Prostate gland (tissue), 2 donors: ENCODE data around the gene GADD45A.

Experiments used
- POLR2A ChIP-seq: fragments of 450-650 bp; IDR thresholded peaks from one replicate; pipeline ENCODE4 v1.6.1; 2016; ENCODE audit warnings: antibody characterized with exemption, mild to moderate bottlenecking
- POLR2AphosphoS5 ChIP-seq: sonication (generic); formaldehyde crosslinking; IDR thresholded peaks from one replicate; pipeline ENCODE4 v1.6.1; 2017; ENCODE audit warnings: antibody characterized with exemption
- TF ChIP-seq, protein P1 (sequence below), 4 experiments: fragments of 200-600 bp in 2 of 4; fragments of 450-650 bp in 2 of 4; sonication (generic) in 2 of 4; IDR thresholded peaks; 1 replicate in 3 of 4; 2 replicates in 1 of 4; pipeline ENCODE4 v1.5.1; 2016 to 2019; ENCODE audit warnings: antibody characterized with exemption in 4 of 4, mild to moderate bottlenecking in 2 of 4, moderate library complexity in 2 of 4

DNA sequence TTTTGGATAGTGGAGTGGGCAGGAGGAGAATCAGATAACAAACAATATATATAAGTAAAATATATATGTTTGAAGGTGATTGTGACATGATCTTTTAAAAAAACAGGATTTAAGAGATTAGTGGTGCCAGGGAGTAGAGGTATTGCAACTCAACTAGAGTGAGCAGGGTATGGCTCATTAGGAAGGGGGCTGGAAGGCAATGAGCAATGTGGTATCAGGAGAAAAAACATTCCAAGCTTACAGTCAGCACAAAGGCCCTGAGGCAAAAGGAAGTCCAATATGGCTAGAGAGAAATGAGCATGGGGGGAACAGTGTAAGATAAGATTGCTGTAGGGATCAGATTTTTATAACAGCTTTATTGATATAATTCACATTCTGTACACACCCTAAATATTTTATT, 5.3 kb upstream of the GADD45A start:
- TF ChIP-seq POLR2A (no peak), POLR2AphosphoS5 (no peak)
- TF ChIP-seq, protein P1, sequence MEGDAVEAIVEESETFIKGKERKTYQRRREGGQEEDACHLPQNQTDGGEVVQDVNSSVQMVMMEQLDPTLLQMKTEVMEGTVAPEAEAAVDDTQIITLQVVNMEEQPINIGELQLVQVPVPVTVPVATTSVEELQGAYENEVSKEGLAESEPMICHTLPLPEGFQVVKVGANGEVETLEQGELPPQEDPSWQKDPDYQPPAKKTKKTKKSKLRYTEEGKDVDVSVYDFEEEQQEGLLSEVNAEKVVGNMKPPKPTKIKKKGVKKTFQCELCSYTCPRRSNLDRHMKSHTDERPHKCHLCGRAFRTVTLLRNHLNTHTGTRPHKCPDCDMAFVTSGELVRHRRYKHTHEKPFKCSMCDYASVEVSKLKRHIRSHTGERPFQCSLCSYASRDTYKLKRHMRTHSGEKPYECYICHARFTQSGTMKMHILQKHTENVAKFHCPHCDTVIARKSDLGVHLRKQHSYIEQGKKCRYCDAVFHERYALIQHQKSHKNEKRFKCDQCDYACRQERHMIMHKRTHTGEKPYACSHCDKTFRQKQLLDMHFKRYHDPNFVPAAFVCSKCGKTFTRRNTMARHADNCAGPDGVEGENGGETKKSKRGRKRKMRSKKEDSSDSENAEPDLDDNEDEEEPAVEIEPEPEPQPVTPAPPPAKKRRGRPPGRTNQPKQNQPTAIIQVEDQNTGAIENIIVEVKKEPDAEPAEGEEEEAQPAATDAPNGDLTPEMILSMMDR (IDR thresholded peaks at IDR 0.05) = no peak
